ENCODE data around the gene BTF3.

DNA sequence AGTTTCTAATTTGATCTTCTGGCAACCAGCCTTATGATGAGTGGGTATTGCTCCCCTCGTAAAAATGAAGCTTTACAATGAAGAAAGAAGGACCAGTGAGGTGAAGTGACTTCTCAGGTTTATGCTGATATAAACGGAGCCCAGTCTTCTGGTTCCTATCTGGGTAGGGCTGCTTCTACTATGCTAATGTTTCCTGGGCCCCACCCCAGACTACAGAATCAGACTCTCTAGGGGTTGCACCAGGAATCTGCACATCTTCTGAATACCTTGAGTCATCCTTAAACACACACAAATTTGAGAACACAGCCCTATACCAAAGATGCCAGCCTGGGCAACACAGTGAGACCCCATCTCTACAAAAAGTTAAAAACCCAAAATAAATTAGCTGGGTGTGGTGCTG lies 16.2 kb downstream of the BTF3 start:
- TF ChIP-seq POLR2AphosphoS5 (IDR thresholded peaks at IDR 0.05) (no peak), CTCF (IDR thresholded peaks at IDR 0.05 in 8 of 11, conservative IDR thresholded peaks at IDR 0.05 in 3 of 11) (no peak), POLR2A (IDR thresholded peaks at IDR 0.05) (no peak)

Measured in spleen (tissue), 7 donors.